NOMO-1 (cell line): Measurements from ENCODE around the gene POMGNT2.
"Not testable (repeated sequence)": the region's sequence is repeated elsewhere in the genome, so short reads cannot be mapped to it uniquely, and the experiment has no call there.

Source experiments
- DNase-seq, 2 experiments: peaks; one replicate each; lab custom pipeline; 2025; ENCODE audit not compliant: unreplicated experiment in 2 of 2; lab: John Stamatoyannopoulos, UW

The POMGNT2 gene

GRCh38 chr3:43048470-43048869 is 57.4 kb downstream of the POMGNT2 start:
- DNase-seq: no peak

- no peak for DNase-seq
These were observed 59.3 kb downstream of the POMGNT2 start for GRCh38 chr3:43046583-43046982.

- DNase-seq: not testable (repeated sequence)
These were observed 60.8 kb downstream of the POMGNT2 start for GRCh38 chr3:43045079-43045478.

GRCh38 chr3:43043793-43044192 is 62.1 kb downstream of the POMGNT2 start:
- no peak for DNase-seq

- DNase-seq: no peak
These were observed 62.7 kb downstream of the POMGNT2 start for GRCh38 chr3:43043071-43043766.

- DNase-seq: no peak
These were observed 64.4 kb downstream of the POMGNT2 start for GRCh38 chr3:43041517-43041916.

- no peak for DNase-seq
These were observed 67.9 kb downstream of the POMGNT2 start for GRCh38 chr3:43038010-43038409.

- no peak for DNase-seq
These were observed 69.1 kb downstream of the POMGNT2 start for GRCh38 chr3:43036621-43037423.

- DNase-seq: no peak
These were observed 70.0 kb downstream of the POMGNT2 start for GRCh38 chr3:43035801-43036365.

- DNase-seq: no peak
These were observed 71.0 kb downstream of the POMGNT2 start for GRCh38 chr3:43034911-43035310.

- no peak for DNase-seq
These were observed 71.7 kb downstream of the POMGNT2 start for GRCh38 chr3:43034200-43034599.

- no peak for DNase-seq
These were observed 72.9 kb downstream of the POMGNT2 start for GRCh38 chr3:43032646-43033628.

GRCh38 chr3:43031889-43032545 is 73.9 kb downstream of the POMGNT2 start:
- DNase-seq: no peak

- peak; percentile 34 to 67 for DNase-seq
These were observed 74.4 kb downstream of the POMGNT2 start for GRCh38 chr3:43031485-43031884.

- no peak for DNase-seq
These were observed 75.5 kb downstream of the POMGNT2 start for GRCh38 chr3:43030162-43030935.
